A673 (cell line): Measurements from ENCODE around the gene TCAIM. TPM values are rescaled to one million over a fixed set of nuclear protein-coding genes. Genes with fewer than 3 reads are reported as not detected.

Source experiments
- BruUV-seq: library from RNA; stranded (reverse); fragments of 400-500 nt; replicated peaks from 2 replicates; lab custom pipeline; 2021; lab: Mats Ljungman, UMichigan
- CTCF ChIA-PET: fragments of 300-600 bp; sonication (Branson Sonifier 250); formaldehyde crosslinking; loops from one replicate; lab custom pipeline; 2022; ENCODE audit warnings: antibody characterized with exemption; lab: Charles Lee
- POLR2A ChIA-PET: fragments of 300-600 bp; sonication (Branson Sonifier 250); formaldehyde crosslinking; loops from one replicate; lab custom pipeline; 2022; ENCODE audit warnings: antibody characterized with exemption; ENCODE audit not compliant: low non-redundant PET; lab: Charles Lee
- DNase-seq: peaks from one replicate; pipeline ENCODE4 v3.0.0-alpha.2; 2015; ENCODE audit warnings: low spot score
- H3K27ac ChIP-seq: fragments of 200-600 bp; sonication (generic); 2 replicates; pipeline ENCODE4 v1.5.1; 2016; ENCODE audit warnings: mixed run types, low read depth, mild to moderate bottlenecking, mixed read lengths, antibody characterized with exemption, low read length; ENCODE audit not compliant: poor library complexity, severe bottlenecking
- H3K27me3 ChIP-seq: fragments of 200-600 bp; sonication (generic); replicated peaks from 2 replicates; pipeline ENCODE4 v1.6.1; 2017; ENCODE audit warnings: mixed run types, low read depth, mild to moderate bottlenecking, mixed read lengths, antibody characterized with exemption, low read length; ENCODE audit not compliant: insufficient read depth, poor library complexity
- H3K36me3 ChIP-seq: fragments of 200-600 bp; sonication (generic); 2 replicates; pipeline ENCODE4 v1.6.1; 2016; ENCODE audit warnings: mixed run types, mild to moderate bottlenecking, mixed read lengths, antibody characterized with exemption, low read length; ENCODE audit not compliant: insufficient read depth, poor library complexity, severe bottlenecking
- H3K4me1 ChIP-seq: fragments of 200-600 bp; sonication (generic); 2 replicates; pipeline ENCODE4 v1.6.1; 2017; ENCODE audit warnings: mixed run types, mild to moderate bottlenecking, mixed read lengths, antibody characterized with exemption, low read length; ENCODE audit not compliant: insufficient read depth, poor library complexity, severe bottlenecking
- H3K4me3 ChIP-seq: fragments of 200-600 bp; sonication (generic); 2 replicates; pipeline ENCODE4 v1.5.1; 2016; ENCODE audit warnings: low read depth, mixed run types, mild to moderate bottlenecking, mixed read lengths, low read length; ENCODE audit not compliant: poor library complexity, severe bottlenecking
- H3K9me3 ChIP-seq: fragments of 200-600 bp; sonication (generic); 2 replicates; pipeline ENCODE4 v1.6.1; 2016; ENCODE audit warnings: mixed run types, low read depth, mild to moderate bottlenecking, mixed read lengths, antibody characterized with exemption, low read length; ENCODE audit not compliant: poor library complexity, severe bottlenecking
- CTCF ChIP-seq: fragments of 300-800, 200-600 bp; sonication (generic); conservative IDR thresholded peaks from 2 replicates; pipeline ENCODE4 v1.5.1; 2017; ENCODE audit warnings: low read depth, mild to moderate bottlenecking, antibody characterized with exemption, low read length, moderate library complexity, mixed read lengths
- EZH2 ChIP-seq: fragments of 200-600 bp; sonication (generic); IDR thresholded peaks from 2 replicates; pipeline ENCODE4 v1.6.1; 2017; ENCODE audit warnings: borderline replicate concordance, low read depth, mild to moderate bottlenecking, mixed read lengths, antibody characterized with exemption, low read length; ENCODE audit not compliant: poor library complexity, severe bottlenecking
- intact Hi-C: fragments of 100-400 bp; cut with micrococcal nuclease; formaldehyde crosslinking; loops from one replicate; pipeline ENCODE4 v1.10.0; 2022; ENCODE audit not compliant: unreplicated experiment
- total RNA-seq: library from RNA; stranded (reverse); gene quantifications from 2 replicates; pipeline ENCODE4 v1.2.3, GENCODE V29; 2021

Gene TCAIM
- total RNA-seq, 1 experiment from 2014 or later = 21.7 TPM

GRCh38 chr3:44437800-44438199 lies 99.2 kb downstream of the TCAIM start:
- POLR2A ChIA-PET = no interaction called here
- intact Hi-C loops = no loop called here
- Histone ChIP-seq H3K27me3 (no peaks in the 10 kb centered on the region), H3K9me3 (no peaks in the 10 kb centered on the region), H3K4me1 (no peaks in the 10 kb centered on the region), H3K27ac (no peak overlapping the region), H3K36me3 (no peaks in the 10 kb centered on the region), H3K4me3 (no peak overlapping the region)
- TF ChIP-seq CTCF (no peak), EZH2 (no peak)
- CTCF ChIA-PET = no interaction called here
- BruUV-seq = no TSS peak
- no peak for DNase-seq

GRCh38 chr3:44439499-44440295 lies 101.1 kb downstream of the TCAIM start:
- CTCF ChIA-PET = no interaction called here
- POLR2A ChIA-PET = no interaction called here
- Histone ChIP-seq H3K36me3 (no peaks in the 10 kb centered on the region), H3K9me3 (no peaks in the 10 kb centered on the region), H3K27ac (peak overlapping the region; percentile 30), H3K4me3 (no peak overlapping the region), H3K27me3 (no peaks in the 10 kb centered on the region), H3K4me1 (no peaks in the 10 kb centered on the region)
- DNase-seq = peak; percentile 30
- intact Hi-C loops = no loop called here
- TF ChIP-seq EZH2 = no peak
- TF ChIP-seq CTCF = no peak
- BruUV-seq = no TSS peak

- Histone ChIP-seq H3K36me3 (peaks cover 14% of the 10 kb centered on the region), H3K27ac (no peak overlapping the region), H3K4me3 (no peak overlapping the region), H3K9me3 (no peaks in the 10 kb centered on the region), H3K27me3 (no peaks in the 10 kb centered on the region), H3K4me1 (no peaks in the 10 kb centered on the region)
- BruUV-seq = no TSS peak
- ChIA-PET CTCF (no interaction called here), POLR2A (no interaction called here)
- DNase-seq = no peak
- no peak for TF ChIP-seq EZH2
- no peak for TF ChIP-seq CTCF
- intact Hi-C loops = no loop called here
Observed at GRCh38 chr3:44442596-44443309, 104.2 kb downstream of the TCAIM start.
